MCF 10A (cell line): ENCODE measurements around the gene C20orf204. TPM values are rescaled to one million over a fixed set of nuclear protein-coding genes. Genes with fewer than 3 reads are reported as not detected.
"Not testable (repeated sequence)": the region's sequence is repeated elsewhere in the genome, so short reads cannot be mapped to it uniquely, and the experiment has no call there.

Experiments
- BruUV-seq: library from RNA; stranded (reverse); fragments of 400-500 nt; replicated peaks from 2 replicates; lab custom pipeline; 2021; lab: Mats Ljungman, UMichigan
- CTCF ChIA-PET: fragments of 300-600 bp; sonication (Branson Sonifier 250); formaldehyde crosslinking; extraction: SDS; loops from one replicate; lab custom pipeline; 2021; ENCODE audit warnings: antibody characterized with exemption, inconsistent platforms; lab: Yijun Ruan, JAX
- POLR2A ChIA-PET: fragments of 300-600, 350-650 bp; sonication (Branson Sonifier 250); formaldehyde crosslinking; extraction: SDS; loops from one replicate; lab custom pipeline; 2020; ENCODE audit warnings: antibody characterized with exemption, inconsistent platforms; lab: Yijun Ruan, JAX
- DNase-seq: peaks from one replicate; pipeline ENCODE4 v3.0.0-alpha.2; 2018; ENCODE audit not compliant: unreplicated experiment
- H3K27ac Mint-ChIP-seq: one replicate; pipeline ENCODE4 v1.8.0; 2022; ENCODE audit warnings: mild to moderate bottlenecking, low read depth, mixed read lengths; ENCODE audit not compliant: unreplicated experiment
- H3K27me3 Mint-ChIP-seq: one replicate; pipeline ENCODE4 v1.8.0; 2022; ENCODE audit warnings: mixed read lengths; ENCODE audit not compliant: insufficient read depth, unreplicated experiment
- H3K36me3 Mint-ChIP-seq: one replicate; pipeline ENCODE4 v1.8.0; 2022; ENCODE audit warnings: mild to moderate bottlenecking, moderate library complexity, mixed read lengths; ENCODE audit not compliant: insufficient read depth, unreplicated experiment
- H3K4me1 Mint-ChIP-seq: one replicate; pipeline ENCODE4 v1.8.0; 2022; ENCODE audit warnings: mixed read lengths; ENCODE audit not compliant: insufficient read depth, unreplicated experiment
- H3K4me3 Mint-ChIP-seq: one replicate; pipeline ENCODE4 v1.8.0; 2022; ENCODE audit warnings: mild to moderate bottlenecking, moderate library complexity, mixed read lengths; ENCODE audit not compliant: unreplicated experiment
- H3K9me3 Mint-ChIP-seq: one replicate; pipeline ENCODE4 v1.8.0; 2022; ENCODE audit warnings: mixed read lengths; ENCODE audit not compliant: unreplicated experiment
- CTCF ChIP-seq: fragments of 200-600 bp; IDR thresholded peaks from one replicate; pipeline ENCODE4 v1.8.0; 2022; ENCODE audit warnings: antibody characterized with exemption, mild to moderate bottlenecking; ENCODE audit not compliant: unreplicated experiment
- intact Hi-C: fragments of 100-400 bp; cut with micrococcal nuclease; formaldehyde crosslinking; loops from 2 replicates; pipeline ENCODE4 v1.14.1; 2022
- total RNA-seq: library from RNA; stranded (reverse); gene quantifications from 2 replicates; pipeline ENCODE4 v1.2.3, GENCODE V29; 2022

The C20orf204 gene
- total RNA-seq, 1 experiment from 2014 or later, result 1.1 TPM

GRCh38 chr20:64010711-64011237 lies 25.2 kb upstream of the C20orf204 start:
- CTCF ChIA-PET, result interaction anchor here (0.6 kb wide), 2 partner anchors 12 to 37 kb away, joined by 3 read pairs; no protein-coding TSS in a partner anchor
- intact Hi-C loops, result no loop called here
- DNase-seq, result no peak
- TF ChIP-seq CTCF, result no peak
- Mint-ChIP-seq H3K27ac (no peak overlapping the region), H3K27me3 (no peaks in the 10 kb centered on the region), H3K36me3 (peaks cover 67% of the 10 kb centered on the region), H3K9me3 (no peaks in the 10 kb centered on the region), H3K4me3 (no peak overlapping the region), H3K4me1 (no peaks in the 10 kb centered on the region)
- POLR2A ChIA-PET, result interaction anchor here (1.4 kb wide), 1 partner anchor 26 kb away, joined by 5 read pairs; no protein-coding TSS in a partner anchor
- BruUV-seq, result no TSS peak

GRCh38 chr20:64011366-64011779 lies 24.6 kb upstream of the C20orf204 start:
- ChIA-PET CTCF (no interaction called here), POLR2A (no interaction called here)
- no peak for DNase-seq
- TF ChIP-seq CTCF, result no peak
- Mint-ChIP-seq H3K27me3 (no peaks in the 10 kb centered on the region), H3K36me3 (peaks cover 70% of the 10 kb centered on the region), H3K4me1 (no peaks in the 10 kb centered on the region), H3K9me3 (no peaks in the 10 kb centered on the region), H3K27ac (no peak overlapping the region), H3K4me3 (no peak overlapping the region)
- intact Hi-C loops, result no loop called here
- no TSS peak for BruUV-seq

GRCh38 chr20:64012385-64013154 lies 23.4 kb upstream of the C20orf204 start:
- BruUV-seq, H3K4me3 Mint-ChIP-seq, POLR2A ChIA-PET, CTCF ChIA-PET, H3K27me3 Mint-ChIP-seq, intact Hi-C loops, H3K9me3 Mint-ChIP-seq, H3K27ac Mint-ChIP-seq, DNase-seq, H3K4me1 Mint-ChIP-seq: not testable (repeated sequence)
- H3K36me3 Mint-ChIP-seq, result peaks cover 69% of the 10 kb centered on the region

GRCh38 chr20:64015635-64016034 lies 20.3 kb upstream of the C20orf204 start:
- Mint-ChIP-seq H3K27ac (no peak overlapping the region), H3K4me1 (no peaks in the 10 kb centered on the region), H3K9me3 (no peaks in the 10 kb centered on the region), H3K4me3 (no peak overlapping the region), H3K27me3 (no peaks in the 10 kb centered on the region), H3K36me3 (peaks cover 71% of the 10 kb centered on the region)
- CTCF ChIA-PET, result interaction anchor here (0.6 to 1.2 kb wide), 2 partner anchors 24 to 1737 kb away, joined by 3 read pairs; no protein-coding TSS in a partner anchor
- no peak for DNase-seq
- BruUV-seq, result no TSS peak
- TF ChIP-seq CTCF, result no peak
- intact Hi-C loops, result no loop called here
- POLR2A ChIA-PET, result no interaction called here
